ENCODE data around the gene USP7.
"Not testable (repeated sequence)": the region's sequence is repeated elsewhere in the genome, so short reads cannot be mapped to it uniquely, and the experiment has no call there.

The USP7 gene

DNA sequence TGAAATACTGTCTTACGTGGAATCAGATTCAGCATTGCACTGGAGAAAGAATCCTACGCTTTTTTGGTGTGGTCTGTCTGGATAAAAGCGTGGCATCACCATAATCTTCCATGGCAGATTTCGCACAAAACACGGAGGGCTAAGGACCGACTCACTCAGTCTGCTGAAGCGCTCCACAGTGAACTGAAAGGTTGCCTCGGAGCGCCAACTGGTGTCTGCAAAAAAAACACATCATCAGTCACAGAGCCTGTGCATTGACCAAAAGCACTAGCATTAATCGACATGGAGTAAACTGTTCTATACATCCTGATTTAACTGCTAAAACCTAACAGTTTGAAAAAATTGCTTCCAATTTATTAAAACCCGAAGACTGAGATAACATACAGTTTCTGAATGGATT is 40.5 kb downstream of the USP7 start:
- DNase-seq (ENCODE audit: low read depth): no peak

DNA sequence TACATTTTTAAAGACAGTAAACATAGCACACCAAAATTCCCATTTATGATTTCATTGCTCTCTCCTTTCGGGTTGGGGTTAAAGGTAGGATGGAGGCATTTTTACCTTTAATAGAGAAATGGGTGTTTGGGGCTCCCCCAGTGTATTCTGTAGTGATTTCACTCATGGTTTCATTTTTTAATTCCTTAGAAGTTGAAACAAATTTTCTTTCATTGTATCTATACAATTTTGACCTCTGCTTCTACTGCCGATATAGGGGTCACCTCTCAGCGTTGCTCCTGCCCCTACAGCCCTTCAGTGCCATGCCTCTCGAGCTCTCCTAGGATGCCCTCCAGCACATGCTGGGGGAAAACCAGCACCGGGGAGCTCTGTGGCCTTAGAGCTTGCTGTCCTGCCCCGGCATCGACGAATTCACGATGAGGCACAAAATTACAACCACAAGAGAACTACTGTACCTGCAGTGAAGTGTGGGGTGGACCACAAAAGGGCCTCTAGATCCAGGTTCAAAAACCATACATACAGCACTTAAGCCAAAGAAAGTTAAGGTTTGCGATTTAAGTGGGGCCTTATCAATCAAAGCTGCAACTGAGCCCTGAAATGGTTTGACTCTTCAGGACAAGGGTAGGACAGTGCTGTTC is 42.2 kb downstream of the USP7 start:
- DNase-seq (ENCODE audit: low read depth): no peak

DNA sequence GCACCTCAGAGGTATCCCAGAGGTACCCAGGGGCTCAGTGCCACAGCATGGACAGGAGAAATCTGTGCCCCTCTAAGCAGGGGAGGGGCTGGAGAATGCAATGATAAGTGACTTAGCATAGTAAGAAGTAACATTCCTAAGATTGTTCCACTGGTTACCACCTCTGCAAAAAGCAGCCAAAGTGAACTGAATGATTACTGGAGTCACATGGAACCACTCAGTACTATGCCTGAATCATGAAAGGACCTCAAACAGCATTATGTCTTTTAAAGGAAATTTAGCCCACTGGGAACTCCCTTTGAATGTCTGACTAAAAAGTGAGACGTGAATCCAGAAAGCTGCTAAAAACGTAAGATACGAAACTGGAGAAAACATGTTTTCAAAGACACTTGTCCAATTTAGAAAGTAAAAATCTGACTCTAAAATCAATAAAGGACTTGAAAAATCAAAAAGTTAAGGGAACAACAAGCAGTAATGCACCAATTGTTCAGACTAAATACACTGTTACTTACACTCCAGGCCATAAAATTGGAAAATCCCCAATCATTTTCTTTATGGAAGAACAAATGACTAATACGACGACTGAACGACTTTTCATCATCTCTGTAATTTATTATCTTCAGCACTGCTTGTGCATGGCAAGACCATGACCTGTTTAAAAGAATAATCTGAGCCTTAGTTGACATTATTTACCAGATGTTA is 42.9 kb downstream of the USP7 start:
- DNase-seq (ENCODE audit: low read depth): no peak

DNA sequence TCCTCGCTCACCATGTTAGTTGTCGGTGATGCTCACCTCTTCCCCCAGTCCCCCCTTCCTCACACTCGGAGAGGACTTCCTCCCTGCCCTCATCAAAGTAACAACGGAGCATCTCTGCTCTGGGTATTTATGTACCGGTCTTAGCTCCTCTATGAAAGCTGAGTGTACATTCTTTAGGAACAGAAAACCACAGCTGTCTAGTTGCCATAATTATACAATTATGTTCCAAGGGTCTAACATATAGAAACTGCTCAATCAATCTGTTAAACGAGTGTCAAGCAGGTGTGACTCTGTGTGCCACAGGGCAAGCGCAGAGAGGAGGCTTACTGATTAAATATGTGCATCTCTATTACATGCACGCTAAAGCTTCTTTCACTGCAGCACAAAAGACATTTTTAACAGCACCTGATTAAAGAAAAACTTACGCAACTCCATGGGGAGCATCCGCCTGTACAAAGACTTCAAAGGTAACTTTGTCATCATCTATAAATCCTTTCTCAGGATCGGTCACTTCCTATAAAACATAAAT is 43.7 kb downstream of the USP7 start:
- DNase-seq (ENCODE audit: low read depth): no peak

DNA sequence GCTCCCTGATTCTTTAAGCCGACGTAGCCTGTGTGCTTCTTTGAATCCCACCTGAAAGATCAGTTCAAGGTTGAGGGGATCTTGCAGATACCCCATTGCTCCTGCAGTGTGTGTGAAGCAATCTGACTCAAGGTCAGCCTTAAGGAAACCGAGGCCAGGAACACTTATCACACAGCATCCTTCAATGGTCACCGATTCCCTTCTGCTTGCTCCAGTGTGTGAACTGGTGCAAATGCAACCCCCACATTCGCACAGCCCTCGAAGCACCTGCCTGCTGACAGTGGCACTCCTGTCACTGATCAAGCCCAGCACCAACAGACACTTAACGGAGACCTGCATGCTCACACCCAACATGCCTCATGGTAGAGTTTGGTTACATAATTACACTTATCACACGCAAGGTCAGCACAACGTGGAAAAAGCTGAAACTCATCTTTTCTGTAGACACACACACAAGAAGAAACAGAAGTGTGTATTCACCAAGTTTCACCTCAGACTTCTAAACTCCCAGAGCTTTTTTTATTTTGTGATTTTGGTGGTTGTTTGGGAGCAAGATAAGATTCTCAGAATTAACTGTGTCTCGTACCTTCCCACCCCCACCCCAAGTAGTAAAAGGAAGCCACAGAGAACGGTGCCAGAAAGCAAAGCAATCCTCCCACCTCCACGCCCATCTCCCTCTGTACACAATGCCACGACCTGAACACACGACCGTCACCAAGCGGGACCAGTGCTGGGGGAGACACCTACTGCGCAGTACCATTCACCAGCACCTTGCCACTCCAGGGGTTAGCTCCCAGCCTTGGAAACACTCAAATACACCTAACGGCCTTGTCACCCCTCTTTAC is 44.4 kb downstream of the USP7 start:
- DNase-seq (ENCODE audit: low read depth): no peak

DNA sequence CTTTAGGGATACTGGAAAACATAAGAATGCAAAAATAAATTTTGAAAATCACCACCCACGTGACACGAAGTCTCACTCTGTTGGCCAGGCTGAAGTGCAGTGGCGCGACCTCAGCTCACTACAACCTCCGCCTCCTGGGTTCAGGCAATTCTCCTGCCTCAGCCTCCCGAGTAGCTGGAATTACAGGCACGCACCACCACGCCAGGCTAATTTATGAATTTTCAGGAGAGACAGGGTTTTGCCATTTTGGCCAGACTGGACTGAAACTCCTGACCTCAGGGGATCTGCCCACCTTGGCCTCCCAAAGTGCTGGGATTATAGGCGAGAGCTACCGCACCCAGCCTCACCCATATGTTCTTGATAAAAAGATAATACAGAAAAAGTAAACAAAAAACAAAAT is 46.4 kb downstream of the USP7 start:
- DNase-seq (ENCODE audit: low read depth): not testable (repeated sequence)

DNA sequence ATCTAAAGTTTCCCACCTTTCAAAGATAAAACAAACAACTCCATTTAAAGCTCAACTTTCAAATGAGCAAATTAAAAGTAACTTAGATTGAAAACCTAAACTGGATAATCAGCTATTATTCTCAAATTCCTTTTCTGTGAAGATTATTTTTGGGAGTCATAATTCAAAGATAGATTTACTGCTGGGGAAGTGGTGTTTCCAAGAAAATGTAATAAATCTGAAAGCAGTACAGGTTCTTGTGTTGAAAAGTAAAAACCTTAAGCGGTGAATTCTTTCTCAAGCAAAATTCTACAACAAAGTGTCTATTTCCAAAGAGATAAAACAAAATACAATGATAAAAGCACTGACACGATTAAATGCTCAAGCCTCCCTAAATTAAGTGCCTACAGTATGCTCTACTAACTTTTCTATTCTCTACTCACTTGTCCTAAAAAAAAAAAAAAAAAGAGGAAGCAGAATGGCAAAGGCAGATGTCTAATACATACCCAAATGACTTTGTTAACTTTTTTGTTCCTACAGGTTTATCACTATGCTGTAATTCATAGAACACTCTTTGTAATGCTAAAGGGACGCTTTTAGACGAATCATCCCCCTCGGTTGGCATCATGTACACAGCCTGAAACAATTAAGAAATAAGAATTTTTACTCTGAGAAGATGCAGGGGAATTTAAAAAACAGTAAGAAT is 47.0 kb downstream of the USP7 start:
- no peak for DNase-seq (ENCODE audit: low read depth)

DNA sequence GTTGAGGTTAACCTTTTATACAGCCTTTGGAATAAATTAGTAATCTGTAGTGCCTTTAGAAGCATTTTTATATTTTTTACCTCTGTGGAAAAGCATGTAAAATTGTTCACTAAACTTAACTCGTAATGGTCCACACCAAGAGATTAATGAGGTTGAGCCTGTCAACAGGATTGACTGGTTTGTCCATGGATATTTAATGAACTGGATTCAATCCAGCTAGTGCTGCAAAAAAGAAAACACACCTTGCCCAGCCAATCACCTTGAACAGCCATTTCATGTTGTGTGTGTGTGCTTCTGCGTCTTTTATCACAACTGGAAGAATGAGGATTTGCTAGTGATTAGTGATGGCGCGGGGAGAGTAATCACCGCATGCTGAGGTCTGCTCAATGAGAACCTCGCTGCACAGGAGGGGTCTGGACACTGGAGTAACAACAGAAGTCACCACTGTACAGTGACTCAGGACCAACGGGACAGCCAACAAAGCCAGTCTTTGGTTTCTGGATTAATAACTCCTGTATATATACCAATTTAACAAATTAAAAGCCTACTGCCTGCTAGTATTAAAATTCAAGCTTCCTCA is 47.9 kb downstream of the USP7 start:
- no peak for DNase-seq (ENCODE audit: low read depth)

DNA sequence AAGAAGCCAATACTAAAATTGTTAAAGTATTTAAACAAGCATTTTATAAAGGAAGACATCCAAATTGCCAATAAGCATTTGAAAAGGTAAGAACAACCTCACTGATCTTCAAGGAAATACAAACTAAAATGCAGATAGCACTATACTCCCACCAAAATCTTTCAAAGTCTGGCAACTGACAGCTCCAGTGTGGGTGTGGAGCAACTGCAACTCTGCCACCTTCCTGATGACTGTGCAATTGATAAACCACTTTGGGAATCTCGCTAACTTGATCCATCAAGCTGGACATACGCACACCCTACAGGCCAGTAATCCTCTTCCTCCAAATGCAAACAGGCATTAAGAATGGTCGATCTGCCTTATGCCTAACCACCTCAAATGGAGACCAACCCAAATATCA is 49.6 kb downstream of the USP7 start:
- DNase-seq (ENCODE audit: low read depth): no peak

DNA sequence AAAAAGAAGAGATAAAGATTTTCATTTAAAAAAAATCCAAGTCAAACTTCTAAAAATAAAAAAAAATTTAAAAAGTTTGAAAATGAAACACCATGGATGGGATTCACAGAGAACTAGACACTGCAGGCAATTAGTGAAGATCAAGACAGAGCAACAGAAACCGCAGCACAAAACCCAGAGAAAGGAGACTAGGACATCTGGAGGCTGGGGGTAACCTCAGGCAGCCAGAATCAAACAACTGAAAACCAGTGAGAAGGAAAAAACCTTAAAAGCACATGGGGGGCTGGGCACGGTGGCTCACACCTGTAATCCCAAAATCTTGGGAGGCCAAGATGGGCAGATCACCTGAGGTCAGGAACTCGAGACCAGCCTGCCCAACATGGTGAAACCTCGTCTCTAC is 50.9 kb downstream of the USP7 start:
- DNase-seq (ENCODE audit: low read depth): no peak

DNA sequence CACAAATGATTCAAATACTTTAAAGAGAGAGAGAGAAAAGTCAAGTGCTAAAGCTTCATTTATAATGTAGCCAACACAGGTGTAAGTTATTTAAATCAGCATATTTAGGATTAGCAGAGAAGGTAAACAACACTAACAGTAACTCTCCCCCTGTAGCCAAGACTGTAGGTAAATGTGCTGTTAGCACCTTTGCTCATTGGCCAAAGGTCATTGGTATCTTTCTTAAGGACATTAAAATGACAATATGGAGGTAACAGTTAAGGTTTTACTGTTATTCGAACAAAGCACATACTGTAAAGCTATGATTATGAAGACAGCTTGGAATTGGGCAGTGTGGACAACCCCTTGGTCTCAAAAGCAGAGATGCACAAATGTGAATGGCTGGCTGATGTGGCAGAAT is 52.9 kb downstream of the USP7 start:
- DNase-seq (ENCODE audit: low read depth): no peak

DNA sequence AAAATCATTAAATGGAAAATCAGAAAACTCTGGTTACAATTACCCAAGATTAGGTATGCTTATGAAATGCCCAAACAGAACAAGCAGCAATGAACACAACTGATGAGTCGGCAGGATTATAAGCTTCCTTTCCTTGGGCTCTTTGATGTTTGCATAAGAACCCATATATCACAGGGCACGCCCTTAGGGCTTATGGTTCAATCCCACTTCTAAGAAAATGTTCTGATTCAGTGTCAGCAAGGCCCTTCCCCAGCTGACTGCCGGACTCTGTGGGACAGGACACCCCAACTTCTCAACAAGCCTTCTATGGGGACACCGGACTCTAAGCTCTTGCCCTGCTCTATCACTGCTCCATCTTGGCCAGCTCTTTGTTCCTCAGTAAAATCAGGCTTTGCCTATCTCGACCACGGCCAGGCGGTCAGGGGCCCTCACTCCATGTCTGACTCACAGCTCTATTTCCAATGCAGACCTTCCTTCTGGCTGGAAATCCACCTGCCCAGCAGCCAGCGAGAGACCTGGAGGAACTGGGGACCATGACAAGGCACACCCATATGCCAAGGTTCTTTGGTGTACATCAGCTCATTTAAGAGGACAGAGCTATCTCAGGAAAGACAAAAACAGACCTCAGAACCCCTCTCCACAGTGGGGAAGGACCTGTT is 54.8 kb downstream of the USP7 start:
- no peak for DNase-seq (ENCODE audit: low read depth)

DNA sequence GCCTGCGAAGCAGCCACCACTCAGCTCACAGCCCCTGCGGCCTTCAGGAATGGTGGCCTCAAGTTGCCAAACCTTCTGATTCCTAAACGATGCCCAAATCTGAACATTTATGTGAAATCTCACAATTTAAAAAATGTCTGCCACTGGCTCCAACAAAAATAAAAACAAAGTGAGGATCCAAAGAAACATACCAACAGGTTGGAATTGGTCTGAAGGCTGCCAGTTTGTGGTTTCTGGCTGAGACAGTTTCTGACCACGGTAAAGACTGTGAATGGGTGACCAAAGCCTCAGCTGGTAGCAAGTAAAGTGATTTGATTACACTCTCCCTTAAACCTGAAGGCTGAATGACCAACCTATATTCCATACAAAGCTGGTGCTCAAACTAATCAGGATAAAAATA is 56.6 kb downstream of the USP7 start:
- DNase-seq (ENCODE audit: low read depth): no peak

DNA sequence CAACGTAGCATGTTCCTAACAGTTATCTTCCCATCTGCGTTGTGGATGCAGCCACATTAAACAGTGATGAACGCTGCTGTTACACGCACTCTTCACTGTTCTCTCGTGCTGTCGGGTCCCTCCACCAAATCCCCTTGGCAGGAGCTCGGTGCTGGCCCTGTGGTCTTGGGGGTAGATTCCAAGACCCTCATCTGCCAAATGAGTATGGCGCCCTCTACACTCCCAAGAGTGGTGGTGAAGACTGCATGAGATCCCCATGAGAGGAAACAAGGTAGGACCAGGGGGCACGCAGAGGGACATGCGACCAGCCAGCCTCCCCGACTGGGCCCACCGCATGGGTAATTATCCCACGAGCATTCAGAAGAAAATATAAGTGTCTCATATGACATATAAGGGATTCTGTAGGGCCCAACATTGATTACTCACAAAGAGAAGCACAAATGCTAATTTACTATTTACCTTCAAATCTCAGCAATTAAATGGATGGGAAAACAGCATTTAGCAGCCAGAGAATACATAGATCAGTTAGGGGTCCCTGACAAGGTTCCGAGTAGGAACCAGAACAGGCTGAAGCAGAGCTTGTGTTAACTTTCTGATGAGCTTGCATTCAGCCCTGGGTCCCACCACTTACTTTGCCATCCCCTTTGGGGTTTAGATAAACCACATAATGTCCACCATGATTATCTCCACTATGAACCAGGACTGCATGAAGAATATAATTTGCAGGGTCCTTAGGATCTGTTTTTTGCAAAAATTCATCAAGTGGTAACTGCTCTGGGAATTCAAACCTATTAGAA is 57.7 kb downstream of the USP7 start:
- DNase-seq (ENCODE audit: low read depth): no peak

DNA sequence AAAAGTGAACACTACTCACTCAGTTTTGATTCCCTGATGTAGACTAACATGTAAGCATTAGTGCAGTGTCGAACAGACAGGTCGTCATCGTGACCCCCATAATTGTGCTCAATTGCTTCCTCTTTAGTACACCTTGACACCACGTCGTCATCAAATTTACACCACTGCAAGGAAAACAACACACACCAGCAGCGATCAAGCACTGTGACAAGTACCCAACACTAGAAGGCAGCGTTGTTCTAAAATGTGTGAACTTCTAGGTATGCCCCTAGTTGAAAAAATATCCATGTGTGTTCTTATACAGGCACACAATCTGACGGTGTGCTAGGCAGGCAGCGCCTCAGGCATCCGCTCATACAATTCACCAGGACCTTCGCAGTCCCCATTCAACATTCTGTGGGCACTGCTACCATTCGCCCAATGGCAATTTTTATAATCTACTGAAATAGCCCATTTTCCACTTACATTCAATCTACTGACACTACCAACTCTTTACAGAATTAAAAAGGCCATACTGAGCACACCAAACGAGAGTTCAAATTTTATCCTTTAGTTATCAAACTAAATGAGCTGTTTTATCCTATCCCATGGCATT is 58.4 kb downstream of the USP7 start:
- no peak for DNase-seq (ENCODE audit: low read depth)

DNA sequence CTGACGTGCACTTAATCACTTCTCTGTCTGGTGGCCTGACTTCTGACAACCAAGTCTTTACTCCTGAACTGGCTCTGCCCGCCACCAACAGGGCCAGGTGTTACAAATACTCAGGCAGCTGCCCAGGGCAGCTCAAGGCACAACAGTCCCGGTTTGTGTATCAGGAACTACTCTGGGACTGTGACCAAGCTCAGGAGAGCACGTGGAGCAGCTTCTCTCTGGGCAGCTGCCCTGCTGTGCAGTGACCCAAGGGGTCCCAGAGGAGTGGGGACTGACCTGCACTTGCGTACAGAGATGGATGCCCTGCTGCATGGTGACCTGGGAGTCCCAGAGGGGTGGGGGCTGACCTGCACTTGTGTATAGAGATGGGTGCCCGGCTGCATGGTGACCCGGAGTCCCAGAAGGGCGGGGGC is 59.7 kb downstream of the USP7 start:
- no peak for DNase-seq (ENCODE audit: low read depth)

DNA sequence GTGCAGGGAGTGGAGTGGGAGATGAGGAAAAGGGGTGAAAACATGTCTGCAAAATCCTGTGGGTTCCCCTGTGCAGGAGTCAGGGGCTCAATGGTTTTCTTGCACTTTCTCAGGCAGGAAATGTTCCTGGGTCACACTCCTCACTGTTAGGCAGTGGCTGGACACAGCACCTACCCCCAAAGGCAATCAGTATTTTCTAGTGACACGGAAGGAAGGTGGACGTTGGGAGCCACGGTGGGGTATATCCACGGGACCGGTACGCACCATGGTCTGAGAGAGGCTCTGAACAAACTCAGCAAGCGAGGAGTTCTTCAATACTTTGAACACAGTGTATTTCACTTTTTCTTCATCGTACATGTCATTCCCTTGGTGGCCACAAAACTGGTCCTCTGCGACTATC is 60.7 kb downstream of the USP7 start:
- no peak for DNase-seq (ENCODE audit: low read depth)

DNA sequence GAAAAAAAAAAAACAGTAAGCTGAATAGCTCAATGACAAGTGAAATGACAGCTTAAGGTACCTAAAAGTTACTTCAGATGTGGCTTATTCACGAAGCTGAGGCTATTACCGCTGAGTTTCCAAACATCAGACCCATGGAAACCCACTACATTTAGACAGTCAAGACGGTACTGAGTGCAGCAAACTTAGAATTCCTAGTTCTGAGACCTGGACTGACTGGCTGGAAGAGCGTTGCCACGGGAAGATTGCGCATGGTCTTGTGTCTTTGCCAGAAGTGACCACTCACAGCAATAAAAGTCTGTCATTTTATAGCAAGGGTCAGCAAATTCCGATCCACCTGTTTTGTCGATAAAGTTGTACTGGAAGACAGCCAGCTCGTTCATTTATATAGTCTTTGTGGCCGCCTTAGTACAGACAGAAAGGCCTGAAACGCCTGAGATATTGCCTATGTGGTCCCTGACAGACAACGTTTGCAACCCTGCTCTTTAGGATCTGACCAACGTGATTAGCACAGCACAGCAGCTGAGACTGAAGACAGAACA is 62.3 kb downstream of the USP7 start:
- no peak for DNase-seq (ENCODE audit: low read depth)

DNA sequence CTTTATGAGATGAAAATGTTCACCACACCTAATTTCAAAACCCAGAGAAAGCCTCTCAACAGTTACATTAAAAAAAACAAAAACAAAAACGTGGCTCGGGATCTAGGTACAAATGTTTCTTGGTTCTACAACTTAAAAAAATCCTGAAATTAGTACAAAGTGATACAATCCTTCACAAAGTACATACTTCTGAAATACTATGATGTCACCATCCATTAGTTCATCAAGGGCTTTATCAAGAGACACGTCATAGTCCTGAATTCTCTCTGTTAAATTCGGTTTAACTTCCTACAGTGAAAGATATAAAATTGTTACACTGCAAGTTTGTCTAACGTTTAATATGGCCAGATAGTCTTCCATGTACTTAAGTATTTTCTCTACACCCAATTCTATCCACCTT is 63.4 kb downstream of the USP7 start:
- no peak for DNase-seq (ENCODE audit: low read depth)

Measured in stromal cell of bone marrow (primary cell).